Spleen (tissue), 11 donors: Measurements from ENCODE around the gene MINK1. TPM values are rescaled to one million over a fixed set of nuclear protein-coding genes. Genes with fewer than 3 reads are reported as not detected.
A peak's percentile ranks its signal among the peaks of the same experiment; 100 is the strongest.
"Not testable (repeated sequence)": the region's sequence is repeated elsewhere in the genome, so short reads cannot be mapped to it uniquely, and the experiment has no call there.

Source experiments
- DNase-seq: peaks from one replicate; pipeline ENCODE4 v3.0.0-alpha.2; 2020
- H3K27ac ChIP-seq, 8 donors: fragments of 200-600 bp; sonication (generic) in 7 of 8; 1 replicate in 4 of 8; 2 replicates in 4 of 8; pipeline versions ENCODE4 v1.5.0 to v1.8.0; 2016 to 2021; ENCODE audit warnings: inconsistent platforms in 4 of 8, mild to moderate bottlenecking in 4 of 8, moderate library complexity in 1 of 8
- H3K27me3 ChIP-seq, 7 donors: fragments of 200-600 bp; sonication (generic) in 6 of 7; replicated peaks in 1 of 7; 1 replicate in 4 of 7; 2 replicates in 3 of 7; pipeline versions ENCODE4 v1.5.0 to v1.8.0; 2016 to 2021; ENCODE audit warnings: inconsistent platforms in 3 of 7, mild to moderate bottlenecking in 1 of 7
- H3K36me3 ChIP-seq, 6 donors: fragments of 200-600 bp; sonication (generic) in 5 of 6; 1 replicate in 4 of 6; 2 replicates in 2 of 6; pipeline versions ENCODE4 v1.5.0 to v1.8.0; 2016 to 2021; ENCODE audit warnings: inconsistent platforms in 2 of 6
- H3K4me1 ChIP-seq, 6 donors: fragments of 200-600 bp; sonication (generic) in 5 of 6; 1 replicate in 3 of 6; 2 replicates in 3 of 6; pipeline versions ENCODE4 v1.5.0 to v1.8.0; 2016 to 2021; ENCODE audit warnings: inconsistent platforms in 3 of 6
- H3K4me3 ChIP-seq, 8 donors: fragments of 200-600 bp; sonication (generic) in 7 of 8; 1 replicate in 4 of 8; 2 replicates in 4 of 8; pipeline versions ENCODE4 v1.5.0 to v1.8.0; 2016 to 2021; ENCODE audit warnings: inconsistent platforms in 4 of 8, mild to moderate bottlenecking in 4 of 8, moderate library complexity in 2 of 8
- H3K9me3 ChIP-seq, 8 donors: fragments of 200-600 bp; sonication (generic) in 7 of 8; 1 replicate in 4 of 8; 2 replicates in 4 of 8; pipeline versions ENCODE4 v1.5.0 to v1.8.0; 2016 to 2021; ENCODE audit warnings: inconsistent platforms in 4 of 8
- CTCF ChIP-seq, 11 experiments: fragments of 200-600 bp in 7 of 11; fragments of 450-650 bp in 4 of 11; sonication (generic) in 4 of 11; IDR thresholded peaks in 8 of 11; conservative IDR thresholded peaks in 3 of 11; 1 replicate in 7 of 11; 2 replicates in 4 of 11; pipeline versions ENCODE4 v1.4.0 to v1.8.0; 2016 to 2021; ENCODE audit warnings: antibody characterized with exemption in 11 of 11, inconsistent platforms in 4 of 11, mild to moderate bottlenecking in 1 of 11
- POLR2A ChIP-seq, 3 donors: fragments of 450-650 bp; IDR thresholded peaks; one replicate each; pipeline ENCODE4 v1.5.1; 2017; ENCODE audit warnings: antibody characterized with exemption in 3 of 3, mild to moderate bottlenecking in 1 of 3
- POLR2AphosphoS5 ChIP-seq, 3 donors: sonication (generic); formaldehyde crosslinking; IDR thresholded peaks; one replicate each; pipeline ENCODE4 v1.5.1; 2017; ENCODE audit warnings: antibody characterized with exemption in 3 of 3
- WGBS, 5 donors: extraction: QIAGEN DNeasy Blood & Tissue Kit in 3 of 5; methylation state at CpG; one replicate each; pipeline versions ENCODE4 v1.1.5 to v1.1.7; 2013 to 2018; 5-methylcytosine and 5-hydroxymethylcytosine counted together
- intact Hi-C: fragments of 100-400 bp; cut with DNase I; formaldehyde crosslinking; loops from one replicate; pipeline ENCODE4 v1.15.0; 2023; ENCODE audit warnings: low total_unique reads
- polyA plus RNA-seq, 3 donors: library from polyadenylated mRNA; stranded (reverse); fragments of 200-250 nt; gene quantifications; one replicate each; pipeline ENCODE4 v1.2.1, GENCODE V29; 2013
- total RNA-seq, 7 donors: library from RNA; depleted of rRNA in 3 of 7; stranded (reverse); fragments of >200 nt in 3 of 7; fragmentation: NEBNext Ultra II Directional in 4 of 7; extraction: Animal tissue kit (Norgen Biotek cat#: 25700) in 4 of 7; gene quantifications; one replicate each; pipeline versions ENCODE4 v1.1.0 to v1.2.1, GENCODE V29; 2016 to 2021
- donor health status: healthy with polysubstance abuse.
- donor health status: DM: no; HTN: no; CAD: no; lungs with moderate emphysema.
- donor health status: DM: no; HTN: no; CAD: no.
- donor health status: Bipolar disorder and iron deficiency.
- donor health status: healthy.
- donor health status: DM: no; HTN: no; CAD: no.
- donor health status: DM: yes; HTN: yes; CAD: no.

MINK1 gene
- total and polyA plus RNA-seq, 10 donors = 15.9 to 129 (median 80.6) TPM

- no peak for TF ChIP-seq POLR2A (IDR thresholded peaks at IDR 0.05)
- TF ChIP-seq POLR2AphosphoS5 (IDR thresholded peaks at IDR 0.05) = no peak
- TF ChIP-seq CTCF (IDR thresholded peaks at IDR 0.05 in 8 of 11, conservative IDR thresholded peaks at IDR 0.05 in 3 of 11) = no peak
- WGBS, 5 donors = 93 to 97% (median 96%) methylated on average over 9 of the region's 9 CpGs
- H3K27me3 ChIP-seq = no peaks in the 10 kb centered on the region
- H3K27ac ChIP-seq = peak overlapping the region in 1 of 8 donors; percentile 30
- no peaks in the 10 kb centered on the region for H3K9me3 ChIP-seq
- H3K4me3 ChIP-seq = no peak overlapping the region
- intact Hi-C loops = no loop called here
- DNase-seq = no peak
- peaks cover 0 to 37% (median 6%) of the 10 kb centered on the region in 6 donors for H3K36me3 ChIP-seq
- peaks cover 7 to 62% (median 36%) of the 10 kb centered on the region in 6 donors for H3K4me1 ChIP-seq
These were observed 27.5 kb downstream of the MINK1 start for GRCh38 chr17:4860651-4861050.

GRCh38 chr17:4861052-4861451 lies 27.9 kb downstream of the MINK1 start:
- Histone ChIP-seq H3K36me3 (peaks cover 0 to 37% (median 6%) of the 10 kb centered on the region in 6 donors), H3K9me3 (no peaks in the 10 kb centered on the region), H3K4me3 (no peak overlapping the region), H3K27me3 (no peaks in the 10 kb centered on the region), H3K4me1 (peaks cover 7 to 59% (median 34%) of the 10 kb centered on the region in 6 donors), H3K27ac (no peak overlapping the region)
- 92 to 96% (median 94%) methylated on average over 16 of the region's 16 CpGs for WGBS, 5 donors
- DNase-seq = no peak
- no peak for TF ChIP-seq POLR2A (IDR thresholded peaks at IDR 0.05)
- TF ChIP-seq CTCF (IDR thresholded peaks at IDR 0.05 in 8 of 11, conservative IDR thresholded peaks at IDR 0.05 in 3 of 11) = no peak
- no peak for TF ChIP-seq POLR2AphosphoS5 (IDR thresholded peaks at IDR 0.05)
- intact Hi-C loops = no loop called here

- Histone ChIP-seq H3K9me3 (no peaks in the 10 kb centered on the region), H3K27me3 (no peaks in the 10 kb centered on the region), H3K4me1 (peaks cover 6 to 43% (median 25%) of the 10 kb centered on the region in 6 donors), H3K36me3 (peaks cover 0 to 33% (median 6%) of the 10 kb centered on the region in 6 donors), H3K4me3 (no peak overlapping the region), H3K27ac (no peak overlapping the region)
- WGBS, 5 donors = 87 to 96% (median 90%) methylated on average over 4 of the region's 4 CpGs
- no peak for DNase-seq
- intact Hi-C loops = no loop called here
- TF ChIP-seq POLR2AphosphoS5 (IDR thresholded peaks at IDR 0.05) (no peak), CTCF (IDR thresholded peaks at IDR 0.05 in 8 of 11, conservative IDR thresholded peaks at IDR 0.05 in 3 of 11) (no peak), POLR2A (IDR thresholded peaks at IDR 0.05) (no peak)
These were observed 29.6 kb downstream of the MINK1 start for GRCh38 chr17:4862720-4863119.

DNA sequence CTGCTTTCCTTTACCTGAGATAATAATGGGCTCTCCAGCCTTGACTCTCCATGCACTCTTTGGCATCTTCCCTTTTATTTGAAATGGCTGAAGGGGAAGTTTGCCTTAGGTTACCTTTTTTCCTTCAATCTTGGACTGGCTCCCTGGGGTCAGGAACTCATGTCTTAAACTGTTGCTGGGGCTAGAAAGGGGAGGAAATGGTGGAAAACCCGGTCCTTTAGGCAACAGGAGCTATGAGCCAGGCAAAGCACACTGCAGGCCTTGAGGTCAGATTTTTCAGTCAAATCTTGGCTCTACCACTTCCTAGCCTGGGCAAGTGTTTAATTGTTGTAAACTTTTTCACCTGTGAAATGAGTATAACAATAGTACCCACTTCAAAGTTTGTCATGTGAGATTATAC lies 30.2 kb downstream of the MINK1 start:
- Histone ChIP-seq H3K4me3 (no peak overlapping the region), H3K36me3 (peaks cover 0 to 33% (median 6%) of the 10 kb centered on the region in 6 donors), H3K27me3 (no peaks in the 10 kb centered on the region), H3K9me3 (no peaks in the 10 kb centered on the region), H3K4me1 (peaks cover 0 to 37% (median 19%) of the 10 kb centered on the region in 6 donors), H3K27ac (no peak overlapping the region)
- no peak for DNase-seq
- intact Hi-C loops = no loop called here
- WGBS, 5 donors = 62 to 76% (median 71%) methylated on average over 1 of the region's 1 CpG
- TF ChIP-seq POLR2AphosphoS5 (IDR thresholded peaks at IDR 0.05) = no peak
- no peak for TF ChIP-seq POLR2A (IDR thresholded peaks at IDR 0.05)
- no peak for TF ChIP-seq CTCF (IDR thresholded peaks at IDR 0.05 in 8 of 11, conservative IDR thresholded peaks at IDR 0.05 in 3 of 11)

GRCh38 chr17:4867535-4867934 lies 34.4 kb downstream of the MINK1 start:
- Histone ChIP-seq H3K4me1 (peaks cover 0 to 24% (median 8%) of the 10 kb centered on the region in 6 donors), H3K36me3 (peaks cover 0 to 14% (median 0%) of the 10 kb centered on the region in 6 donors)
- WGBS, 5 donors = 75 to 98% (median 94%) methylated on average over 5 of the region's 5 CpGs
- H3K9me3 ChIP-seq, H3K27ac ChIP-seq, intact Hi-C loops, DNase-seq, H3K4me3 ChIP-seq, H3K27me3 ChIP-seq: not testable (repeated sequence)

DNA sequence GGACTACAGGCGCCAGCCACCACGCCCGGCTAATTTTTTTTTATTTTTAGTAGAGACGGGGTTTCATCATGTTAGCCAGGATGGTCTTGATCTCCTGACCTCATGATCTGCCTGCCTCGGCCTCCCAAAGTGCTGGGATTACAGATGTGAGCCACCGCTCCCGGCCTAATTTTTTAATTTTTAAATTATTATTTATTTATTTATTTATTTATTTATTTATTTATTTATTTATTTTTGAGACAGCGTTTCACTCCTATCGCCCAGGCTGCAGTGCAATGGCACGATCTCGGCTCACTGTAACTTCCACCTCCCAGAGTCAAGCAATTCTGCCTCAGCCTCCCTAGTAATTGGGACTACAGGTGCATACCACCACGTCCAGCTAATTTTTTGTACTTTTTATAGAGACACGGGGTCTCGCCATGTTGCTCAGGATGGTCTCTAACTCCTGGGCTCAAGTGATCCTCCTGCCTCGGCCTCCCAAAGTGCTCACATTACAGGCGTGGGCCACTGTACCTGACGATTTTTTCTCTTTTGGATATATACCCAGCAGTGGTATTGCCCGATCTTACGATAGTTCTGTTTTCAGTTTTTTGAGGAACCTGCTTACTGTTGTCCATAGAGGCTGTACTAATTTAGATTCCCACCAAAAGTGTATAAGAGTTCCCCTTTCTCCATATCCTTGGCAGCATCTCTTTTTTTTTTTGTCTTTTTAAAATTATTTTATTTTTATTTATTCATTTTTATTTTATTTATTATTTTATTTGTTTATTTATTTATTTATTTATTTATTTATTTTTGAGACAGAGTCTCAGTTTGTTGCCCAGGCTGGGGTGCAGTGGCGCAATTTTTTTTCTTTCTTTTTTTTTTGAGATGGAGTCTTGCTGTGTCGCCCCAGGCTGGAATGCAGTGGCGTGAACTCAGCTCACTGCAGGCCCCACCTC lies 36.2 kb downstream of the MINK1 start:
- peak overlapping the region in 1 of 8 donors; percentile 16 for H3K27ac ChIP-seq
- WGBS, 5 donors = 91 to 94% (median 94%) methylated on average over 22 of the region's 22 CpGs
- H3K27me3 ChIP-seq, intact Hi-C loops, H3K4me3 ChIP-seq, DNase-seq, H3K9me3 ChIP-seq: not testable (repeated sequence)
- H3K36me3 ChIP-seq = peaks cover 0 to 14% (median 0%) of the 10 kb centered on the region in 6 donors
- H3K4me1 ChIP-seq = peaks cover 0 to 31% (median 14%) of the 10 kb centered on the region in 6 donors
